H1 (cell line): ENCODE data around the gene ANKRD60. TPM values are rescaled to one million over a fixed set of nuclear protein-coding genes. Genes with fewer than 3 reads are reported as not detected.

Source experiments
- CHD7 ChIP-seq: fragments of 300-600 bp; sonication (generic); IDR thresholded peaks from 2 replicates; pipeline ENCODE4 v1.7.1; 2012; ENCODE audit warnings: low read length, moderate library complexity, mild to moderate bottlenecking, inconsistent platforms; ENCODE audit not compliant: insufficient replicate concordance
- CREB1 ChIP-seq: IDR thresholded peaks from 2 replicates; pipeline ENCODE4 v1.6.1; 2012; ENCODE audit warnings: inconsistent platforms
- CTCF ChIP-seq, 3 experiments: IDR thresholded peaks; 1 replicate in 2 of 3; 2 replicates in 1 of 3; pipeline versions ENCODE4 v1.5.1 to v1.6.1; 2011; ENCODE audit warnings: low read length in 3 of 3, mild to moderate bottlenecking in 3 of 3, inconsistent platforms in 2 of 3, low read depth in 1 of 3, moderate library complexity in 1 of 3; ENCODE audit not compliant: insufficient read depth in 1 of 3; ENCODE audit errors: control extremely low read depth in 1 of 3
- FOSL1 ChIP-seq: IDR thresholded peaks from 2 replicates; pipeline ENCODE4 v1.6.1; 2011; ENCODE audit warnings: mild to moderate bottlenecking, low read depth, low read length, moderate library complexity; ENCODE audit not compliant: insufficient read depth
- JUND ChIP-seq: IDR thresholded peaks from 2 replicates; pipeline ENCODE4 v1.6.1; 2011; ENCODE audit warnings: mild to moderate bottlenecking, improper control_type of control experiment, low read length
- RAD21 ChIP-seq, 2 experiments: IDR thresholded peaks in 1 of 2; conservative IDR thresholded peaks in 1 of 2; 2 replicates each; pipeline ENCODE4 v1.6.1; 2011; ENCODE audit warnings: low read depth in 2 of 2, low read length in 2 of 2, improper control_type of control experiment in 1 of 2, inconsistent platforms in 1 of 2, mild to moderate bottlenecking in 1 of 2, moderate library complexity in 1 of 2
- SIRT6 ChIP-seq: IDR thresholded peaks from one replicate; pipeline ENCODE4 v1.7.1; 2012; ENCODE audit warnings: low read length, inconsistent platforms
- polyA plus RNA-seq, 7 experiments: library from polyadenylated mRNA; depleted of rRNA in 3 of 7; stranded (reverse) in 5 of 7; unstranded in 2 of 7; fragments of >200 nt in 5 of 7; fragments of 200-250 nt in 2 of 7; gene quantifications; 1 replicate in 5 of 7; 2 replicates in 1 of 7; 4 replicates in 1 of 7; pipeline versions ENCODE4 v1.2.1 to v1.2.3, GENCODE V29; 2011 to 2013; ENCODE audit warnings: missing spikeins in 2 of 7, mixed read lengths in 2 of 7
- total RNA-seq: library from RNA; stranded (reverse); fragmentation: NEBNext Ultra II Directional; extraction: Animal tissue kit (Norgen Biotek cat#: 25700); gene quantifications from 2 replicates; pipeline ENCODE4 v1.2.1, GENCODE V29; 2021

The ANKRD60 gene
- total and polyA plus RNA-seq, 2 of the 8 experiments (the other 6 are each of a cell fraction or from before 2014, with no cell fraction given), result not detected

- TF ChIP-seq FOSL1 (peak; percentile 65; the same call in 1 of the 2 replicates), CREB1 (peak; percentile 42; the same call in 1 of the 2 replicates), CTCF (IDR thresholded peaks at IDR 0.05; ENCODE audit: control extremely low read depth in 1 of 3, insufficient read depth in 1 of 3, low read depth in 1 of 3, low read length in 3 of 3) (peak; percentile 88 to 97 (median 90)), SIRT6 (no peak), RAD21 (IDR thresholded peaks at IDR 0.05 in 1 of 2, conservative IDR thresholded peaks at IDR 0.05 in 1 of 2; ENCODE audit: low read depth in 2 of 2, low read length in 2 of 2) (peak; percentile 88 to 90), CHD7 (no peak), JUND (0 out of 2 replicates have a peak, but pooled peaks have one; percentile 23)
These were observed 8.3 kb upstream of the ANKRD60 start (continued) for GRCh38 chr20:58236612-58237317.
